Lung (tissue), 12 donors: ENCODE results near the gene BAG2. TPM values are rescaled to one million over a fixed set of nuclear protein-coding genes. Genes with fewer than 3 reads are reported as not detected.

Source experiments
- ATAC-seq: fragments of 200-7000 bp; cut with Tn5 transposase; one replicate; pipeline ENCODE4 v1.9.1; 2020; ENCODE audit warnings: moderate number of reproducible peaks; ENCODE audit not compliant: insufficient read depth, low FRiP score
- DNase-seq, 3 donors: peaks; one replicate each; pipeline ENCODE4 v3.0.0-alpha.2; 2013 to 2017
- H3K27ac ChIP-seq, 2 donors: one replicate each; pipeline ENCODE4 v1.5.1; 2013; ENCODE audit warnings: mild to moderate bottlenecking in 2 of 2, moderate library complexity in 2 of 2, control low read depth in 1 of 2, inconsistent platforms in 1 of 2, low read depth in 1 of 2, low read length in 1 of 2
- H3K27me3 ChIP-seq, 3 donors: one replicate each; pipeline ENCODE4 v1.5.1; 2013; ENCODE audit warnings: low read length in 2 of 3; ENCODE audit not compliant: control insufficient read depth in 3 of 3, insufficient read depth in 3 of 3
- H3K36me3 ChIP-seq, 4 donors: one replicate each; pipeline ENCODE4 v1.5.1; 2013; ENCODE audit warnings: low read length in 4 of 4, mild to moderate bottlenecking in 1 of 4, moderate library complexity in 1 of 4; ENCODE audit not compliant: control insufficient read depth in 4 of 4, insufficient read depth in 4 of 4
- H3K4me1 ChIP-seq, 5 donors: one replicate each; pipeline ENCODE4 v1.5.1; 2013; ENCODE audit warnings: low read length in 5 of 5, mild to moderate bottlenecking in 2 of 5, moderate library complexity in 1 of 5; ENCODE audit not compliant: control insufficient read depth in 5 of 5, insufficient read depth in 5 of 5
- H3K4me3 ChIP-seq: one replicate; pipeline ENCODE4 v1.5.1; 2013; ENCODE audit warnings: mild to moderate bottlenecking, control low read depth, moderate library complexity
- H3K9ac ChIP-seq, 2 donors: one replicate each; pipeline ENCODE4 v1.5.1; 2013; ENCODE audit warnings: low read length in 2 of 2, control low read depth in 1 of 2; ENCODE audit not compliant: insufficient read depth in 1 of 2
- H3K9me3 ChIP-seq, 4 donors: one replicate each; pipeline ENCODE4 v1.5.1; 2013; ENCODE audit warnings: low read length in 3 of 4, mild to moderate bottlenecking in 1 of 4, moderate library complexity in 1 of 4; ENCODE audit not compliant: control insufficient read depth in 4 of 4, insufficient read depth in 3 of 4
- WGBS, 2 donors: extraction: QIAGEN DNeasy Blood & Tissue Kit; methylation state at CpG; one replicate each; pipeline ENCODE4 v1.1.7; 2013; 5-methylcytosine and 5-hydroxymethylcytosine counted together
- polyA plus RNA-seq, 2 donors: library from polyadenylated mRNA; stranded (reverse); fragments of 200-250 nt; gene quantifications; one replicate each; pipeline ENCODE4 v1.2.1, GENCODE V29; 2013
- total RNA-seq, 2 donors: library from RNA; depleted of rRNA in 1 of 2; stranded (reverse); fragments of >200 nt in 1 of 2; gene quantifications; one replicate each; pipeline ENCODE4 v1.2.1, GENCODE V29; 2014 to 2021
- TF ChIP-seq, protein P1 (sequence below): IDR thresholded peaks from 2 replicates; pipeline ENCODE4 v1.5.1; 2012; ENCODE audit warnings: mild to moderate bottlenecking; ENCODE audit errors: control extremely low read depth, extremely low read depth
- donor health status: control.
- donor health status: control.
- donor health status: Bipolar disorder and iron deficiency.
- donor health status: healthy.
- donor health status: DM: yes; HTN: yes; CAD: no.

Gene BAG2
- total and polyA plus RNA-seq, 4 donors: 2.4 to 8.0 (median 4.7) TPM

- Histone ChIP-seq H3K9me3 (no peaks in the 10 kb centered on the region), H3K9ac (no peak overlapping the region), H3K27ac (no peak overlapping the region), H3K4me3 (no peak overlapping the region), H3K27me3 (no peaks in the 10 kb centered on the region), H3K4me1 (peaks cover 0 to 11% (median 0%) of the 10 kb centered on the region in 5 donors), H3K36me3 (peaks cover 0 to 8% (median 0%) of the 10 kb centered on the region in 4 donors)
- ATAC-seq (no peak), DNase-seq (no peak)
- 38 to 69% methylated on average over 1 of the region's 1 CpG for WGBS, 2 donors
- TF ChIP-seq, protein P1, sequence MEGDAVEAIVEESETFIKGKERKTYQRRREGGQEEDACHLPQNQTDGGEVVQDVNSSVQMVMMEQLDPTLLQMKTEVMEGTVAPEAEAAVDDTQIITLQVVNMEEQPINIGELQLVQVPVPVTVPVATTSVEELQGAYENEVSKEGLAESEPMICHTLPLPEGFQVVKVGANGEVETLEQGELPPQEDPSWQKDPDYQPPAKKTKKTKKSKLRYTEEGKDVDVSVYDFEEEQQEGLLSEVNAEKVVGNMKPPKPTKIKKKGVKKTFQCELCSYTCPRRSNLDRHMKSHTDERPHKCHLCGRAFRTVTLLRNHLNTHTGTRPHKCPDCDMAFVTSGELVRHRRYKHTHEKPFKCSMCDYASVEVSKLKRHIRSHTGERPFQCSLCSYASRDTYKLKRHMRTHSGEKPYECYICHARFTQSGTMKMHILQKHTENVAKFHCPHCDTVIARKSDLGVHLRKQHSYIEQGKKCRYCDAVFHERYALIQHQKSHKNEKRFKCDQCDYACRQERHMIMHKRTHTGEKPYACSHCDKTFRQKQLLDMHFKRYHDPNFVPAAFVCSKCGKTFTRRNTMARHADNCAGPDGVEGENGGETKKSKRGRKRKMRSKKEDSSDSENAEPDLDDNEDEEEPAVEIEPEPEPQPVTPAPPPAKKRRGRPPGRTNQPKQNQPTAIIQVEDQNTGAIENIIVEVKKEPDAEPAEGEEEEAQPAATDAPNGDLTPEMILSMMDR: no peak
Observed at GRCh38 chr6:57224769-57225515, 52.8 kb downstream of the BAG2 start.

DNA sequence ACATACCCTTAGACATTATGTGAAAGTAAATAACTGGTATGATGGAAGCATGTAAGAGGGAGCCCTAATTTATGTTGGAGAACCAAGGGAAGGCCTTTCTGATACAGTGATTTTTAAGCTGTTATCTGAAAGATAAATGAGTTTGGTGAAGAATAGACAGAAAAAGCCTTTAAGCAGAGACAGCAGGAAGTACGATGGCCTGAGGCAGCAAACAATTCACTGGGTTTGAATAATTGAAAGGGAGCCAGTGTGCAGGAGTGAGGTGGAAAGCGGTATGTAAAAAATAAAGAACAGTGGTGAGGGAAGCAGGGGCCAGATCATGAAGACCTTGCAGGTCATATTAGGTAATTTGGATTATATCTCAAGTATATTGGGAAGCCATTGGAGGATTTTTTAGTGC, 54.1 kb downstream of the BAG2 start:
- Histone ChIP-seq H3K9me3 (no peaks in the 10 kb centered on the region), H3K27ac (no peak overlapping the region), H3K4me3 (no peak overlapping the region), H3K4me1 (peaks cover 0 to 6% (median 0%) of the 10 kb centered on the region in 5 donors), H3K36me3 (peaks cover 0 to 8% (median 0%) of the 10 kb centered on the region in 4 donors), H3K9ac (no peak overlapping the region), H3K27me3 (no peaks in the 10 kb centered on the region)
- TF ChIP-seq, protein P1: no peak
- ATAC-seq (no peak), DNase-seq (no peak)
- 86 to 88% methylated on average over 2 of the region's 2 CpGs for WGBS, 2 donors

Other genes starting within 250 kb of the BAG2 start
- under 1 TPM; 0.63 to 0.95 TPM for gene BEND6, start 217.2 kb upstream of the BAG2 start, total RNA-seq
- under 1 TPM; 0.23 to 0.39 TPM for gene BEND6, start 217.2 kb upstream of the BAG2 start, polyA plus RNA-seq
- 10 to 100 TPM in 1 of 2 donors, 1 to 10 TPM in 1; 9.4 to 24.8 TPM for gene KIAA1586, start 125.6 kb upstream of the BAG2 start, total RNA-seq
- gene KIAA1586, start 125.6 kb upstream of the BAG2 start, polyA plus RNA-seq: 1 to 10 TPM; 2.0 to 3.2 TPM
- gene ZNF451, start 82.1 kb upstream of the BAG2 start, total RNA-seq: 100 to 1,000 TPM in 1 of 2 donors, 10 to 100 TPM in 1; 41.3 to 133 TPM
- gene ZNF451, start 82.1 kb upstream of the BAG2 start, polyA plus RNA-seq: 10 to 100 TPM in 1 of 2 donors, 1 to 10 TPM in 1; 9.1 to 12.9 TPM
- 10 to 100 TPM in 1 of 2 donors, 1 to 10 TPM in 1; 9.2 to 26.7 TPM for gene RAB23, start 50.0 kb downstream of the BAG2 start, total RNA-seq
- 1 to 10 TPM; 4.2 to 4.7 TPM for gene RAB23, start 50.0 kb downstream of the BAG2 start, polyA plus RNA-seq
- 10 to 100 TPM in 1 of 2 donors, 1 to 10 TPM in 1; 8.6 to 21.8 TPM for gene PRIM2, start 145.3 kb downstream of the BAG2 start, total RNA-seq
- 1 to 10 TPM; 4.0 to 4.6 TPM for gene PRIM2, start 145.3 kb downstream of the BAG2 start, polyA plus RNA-seq